ENCODE results near the gene GALNT17. TPM values are rescaled to one million over a fixed set of nuclear protein-coding genes. Genes with fewer than 3 reads are reported as not detected.

Gene GALNT17
- total RNA-seq, 1 donor from 2014 or later = 20.2 TPM

- peaks cover 3% of the 10 kb centered on the region for H3K36me3 Mint-ChIP-seq
- H3K4me1 Mint-ChIP-seq (ENCODE audit: unreplicated experiment) = no peaks in the 10 kb centered on the region
- no peak for DNase-seq (ENCODE audit: extremely low spot score, unreplicated experiment)
- peaks cover 1% of the 10 kb centered on the region for H3K27me3 Mint-ChIP-seq
- no peak overlapping the region for H3K27ac Mint-ChIP-seq
- H3K4me3 Mint-ChIP-seq = no peak overlapping the region
- no peak for TF ChIP-seq CTCF (conservative IDR thresholded peaks at IDR 0.05)
- peaks cover 13% of the 10 kb centered on the region for H3K9me3 Mint-ChIP-seq
These were observed 513.9 kb downstream of the GALNT17 start for GRCh38 chr7:71645836-71646235.

GRCh38 chr7:71649812-71650211, 517.9 kb downstream of the GALNT17 start:
- Mint-ChIP-seq H3K9me3 (peaks cover 13% of the 10 kb centered on the region), H3K4me1 (ENCODE audit: unreplicated experiment) (no peaks in the 10 kb centered on the region), H3K27ac (no peak overlapping the region), H3K27me3 (peaks cover 3% of the 10 kb centered on the region), H3K36me3 (peaks cover 3% of the 10 kb centered on the region), H3K4me3 (no peak overlapping the region)
- no peak for DNase-seq (ENCODE audit: extremely low spot score, unreplicated experiment)
- no peak for TF ChIP-seq CTCF (conservative IDR thresholded peaks at IDR 0.05)

GRCh38 chr7:71650653-71651337, 518.9 kb downstream of the GALNT17 start:
- no peak overlapping the region for H3K27ac Mint-ChIP-seq
- no peaks in the 10 kb centered on the region for H3K4me1 Mint-ChIP-seq (ENCODE audit: unreplicated experiment)
- no peaks in the 10 kb centered on the region for H3K36me3 Mint-ChIP-seq
- no peak for TF ChIP-seq CTCF (conservative IDR thresholded peaks at IDR 0.05)
- H3K4me3 Mint-ChIP-seq = no peak overlapping the region
- peaks cover 9% of the 10 kb centered on the region for H3K9me3 Mint-ChIP-seq
- peaks cover 3% of the 10 kb centered on the region for H3K27me3 Mint-ChIP-seq
- DNase-seq (ENCODE audit: extremely low spot score, unreplicated experiment) = no peak

DNA sequence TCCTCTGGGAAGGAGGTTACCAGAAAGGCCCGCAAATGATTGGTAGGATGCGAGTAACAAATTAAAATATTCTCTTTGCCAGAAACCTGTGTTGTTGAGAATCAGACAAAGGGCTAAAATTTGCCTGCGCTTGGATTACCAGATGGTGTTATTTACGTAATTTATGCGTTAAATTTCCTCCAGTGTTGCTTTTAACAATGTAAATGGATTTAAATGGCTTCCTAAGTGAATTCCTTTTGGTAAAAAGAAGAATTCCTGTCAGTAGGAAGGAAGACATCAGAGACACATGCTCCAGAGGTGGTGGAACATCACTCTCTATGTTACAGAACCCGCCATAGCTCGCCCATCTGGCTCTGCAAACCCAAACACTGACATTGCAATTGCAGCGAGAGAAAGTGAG, 520.6 kb downstream of the GALNT17 start:
- H3K9me3 Mint-ChIP-seq = peaks cover 9% of the 10 kb centered on the region
- H3K27ac Mint-ChIP-seq = no peak overlapping the region
- H3K27me3 Mint-ChIP-seq = peaks cover 3% of the 10 kb centered on the region
- no peaks in the 10 kb centered on the region for H3K36me3 Mint-ChIP-seq
- no peaks in the 10 kb centered on the region for H3K4me1 Mint-ChIP-seq (ENCODE audit: unreplicated experiment)
- no peak for TF ChIP-seq CTCF (conservative IDR thresholded peaks at IDR 0.05)
- H3K4me3 Mint-ChIP-seq = no peak overlapping the region
- DNase-seq (ENCODE audit: extremely low spot score, unreplicated experiment) = no peak

DNA sequence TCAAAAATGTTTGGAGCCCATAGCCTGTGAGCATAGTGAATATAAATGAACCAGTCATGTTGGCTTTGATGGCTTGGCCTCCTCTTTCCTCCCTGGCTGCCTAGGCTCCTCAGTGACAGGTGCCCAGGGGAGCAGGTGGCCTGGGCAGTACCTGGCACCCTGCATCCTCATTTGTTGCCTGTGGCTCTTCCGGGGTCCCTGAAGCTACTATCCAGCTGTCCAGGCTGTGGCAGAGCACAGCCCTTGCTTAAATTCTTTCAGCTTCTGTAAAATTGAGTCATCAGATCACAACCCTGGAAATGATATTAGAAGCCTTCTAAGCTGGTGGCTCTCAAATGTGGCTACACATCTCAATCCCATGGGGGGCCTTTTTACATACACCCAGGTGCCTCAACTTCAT, 525.4 kb downstream of the GALNT17 start:
- no peak for DNase-seq (ENCODE audit: extremely low spot score, unreplicated experiment)
- Mint-ChIP-seq H3K9me3 (no peaks in the 10 kb centered on the region), H3K27me3 (no peaks in the 10 kb centered on the region), H3K36me3 (no peaks in the 10 kb centered on the region), H3K4me3 (no peak overlapping the region), H3K27ac (no peak overlapping the region), H3K4me1 (ENCODE audit: unreplicated experiment) (no peaks in the 10 kb centered on the region)
- TF ChIP-seq CTCF (conservative IDR thresholded peaks at IDR 0.05) = no peak
